ENCODE measurements around the gene BGN. TPM values are rescaled to one million over a fixed set of nuclear protein-coding genes. Genes with fewer than 3 reads are reported as not detected.

The BGN gene
- total RNA-seq, 3 donors from 2014 or later: 9.7 to 21.3 (median 11.0) TPM

- peaks cover 0 to 50% of the 10 kb centered on the region in 2 donors for H3K27me3 ChIP-seq
- no peak overlapping the region for H3K4me3 ChIP-seq
- H3K27ac ChIP-seq: no peak overlapping the region
- TF ChIP-seq POLR2AphosphoS5 (IDR thresholded peaks at IDR 0.05): no peak
- TF ChIP-seq POLR2A (IDR thresholded peaks at IDR 0.05): no peak
- TF ChIP-seq, protein P1, sequence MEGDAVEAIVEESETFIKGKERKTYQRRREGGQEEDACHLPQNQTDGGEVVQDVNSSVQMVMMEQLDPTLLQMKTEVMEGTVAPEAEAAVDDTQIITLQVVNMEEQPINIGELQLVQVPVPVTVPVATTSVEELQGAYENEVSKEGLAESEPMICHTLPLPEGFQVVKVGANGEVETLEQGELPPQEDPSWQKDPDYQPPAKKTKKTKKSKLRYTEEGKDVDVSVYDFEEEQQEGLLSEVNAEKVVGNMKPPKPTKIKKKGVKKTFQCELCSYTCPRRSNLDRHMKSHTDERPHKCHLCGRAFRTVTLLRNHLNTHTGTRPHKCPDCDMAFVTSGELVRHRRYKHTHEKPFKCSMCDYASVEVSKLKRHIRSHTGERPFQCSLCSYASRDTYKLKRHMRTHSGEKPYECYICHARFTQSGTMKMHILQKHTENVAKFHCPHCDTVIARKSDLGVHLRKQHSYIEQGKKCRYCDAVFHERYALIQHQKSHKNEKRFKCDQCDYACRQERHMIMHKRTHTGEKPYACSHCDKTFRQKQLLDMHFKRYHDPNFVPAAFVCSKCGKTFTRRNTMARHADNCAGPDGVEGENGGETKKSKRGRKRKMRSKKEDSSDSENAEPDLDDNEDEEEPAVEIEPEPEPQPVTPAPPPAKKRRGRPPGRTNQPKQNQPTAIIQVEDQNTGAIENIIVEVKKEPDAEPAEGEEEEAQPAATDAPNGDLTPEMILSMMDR (IDR thresholded peaks at IDR 0.05): peak in 2 of 3 donors; percentile 19 to 24
- no peak for DNase-seq (ENCODE audit: low spot score in 2 of 2)
- H3K4me1 ChIP-seq: no peaks in the 10 kb centered on the region
- intact Hi-C loops (cut with DNase I; ENCODE audit: low total_unique reads): loop anchor here (5.0 kb wide), 1 partner anchor 839 kb away; no protein-coding TSS in a partner anchor
- H3K9me3 ChIP-seq: no peaks in the 10 kb centered on the region
- no peaks in the 10 kb centered on the region for H3K36me3 ChIP-seq
Observed at GRCh38 chrX:153460826-153461225, 34.0 kb upstream of the BGN start.

DNA sequence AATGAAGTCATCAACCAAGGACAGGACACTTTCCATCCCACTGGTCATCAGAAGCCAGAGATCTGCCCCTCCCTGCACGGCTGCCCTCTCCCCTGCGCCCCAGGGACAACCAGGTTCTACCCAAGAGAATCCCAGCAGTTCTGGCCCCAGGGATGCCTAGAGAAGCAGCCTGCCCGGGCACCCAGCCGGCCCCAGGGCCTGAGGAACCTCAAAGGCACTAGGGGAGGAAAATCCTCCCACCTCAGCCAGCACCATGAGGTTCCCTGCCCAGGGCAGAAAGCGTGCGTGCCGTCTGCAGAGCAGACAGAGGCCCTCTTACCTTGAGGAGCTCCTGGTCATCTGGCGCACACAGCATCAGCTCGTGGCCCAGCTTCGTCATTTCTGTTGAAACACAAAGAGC is 32.5 kb upstream of the BGN start:
- intact Hi-C loops (cut with DNase I; ENCODE audit: low total_unique reads): loop anchor here (5.0 kb wide), 1 partner anchor 840 kb away; no protein-coding TSS in a partner anchor
- no peaks in the 10 kb centered on the region for H3K4me1 ChIP-seq
- TF ChIP-seq POLR2AphosphoS5 (IDR thresholded peaks at IDR 0.05): no peak
- TF ChIP-seq, protein P1 (IDR thresholded peaks at IDR 0.05): no peak
- no peak for TF ChIP-seq POLR2A (IDR thresholded peaks at IDR 0.05)
- H3K4me3 ChIP-seq: no peak overlapping the region
- H3K27me3 ChIP-seq: peaks cover 0 to 49% of the 10 kb centered on the region in 2 donors
- no peaks in the 10 kb centered on the region for H3K36me3 ChIP-seq
- no peak overlapping the region for H3K27ac ChIP-seq
- no peak for DNase-seq (ENCODE audit: low spot score in 2 of 2)
- no peaks in the 10 kb centered on the region for H3K9me3 ChIP-seq

DNA sequence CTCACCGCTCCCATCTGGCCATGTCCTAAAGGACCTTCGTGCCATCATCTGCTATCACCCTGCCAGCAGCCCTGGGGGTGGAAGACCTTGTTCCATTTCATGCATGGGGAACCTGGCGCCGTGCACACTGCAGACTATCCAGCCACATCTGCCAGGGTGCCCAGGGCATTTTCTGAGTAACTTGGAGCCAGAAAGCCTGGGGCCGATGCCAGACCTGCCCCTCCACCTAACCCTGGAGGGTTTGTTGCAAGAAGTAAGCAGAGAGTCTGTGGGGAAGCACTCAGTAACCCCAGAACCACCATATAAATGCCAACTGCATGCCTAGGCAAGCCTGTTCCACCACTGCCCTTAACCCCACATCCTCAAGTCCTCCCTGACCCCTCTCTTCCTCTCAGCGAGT is 31.7 kb upstream of the BGN start:
- intact Hi-C loops (cut with DNase I; ENCODE audit: low total_unique reads): loop anchor here (5.0 kb wide), 1 partner anchor 841 kb away; no protein-coding TSS in a partner anchor
- H3K36me3 ChIP-seq: no peaks in the 10 kb centered on the region
- TF ChIP-seq, protein P1 (IDR thresholded peaks at IDR 0.05): no peak
- no peak for TF ChIP-seq POLR2AphosphoS5 (IDR thresholded peaks at IDR 0.05)
- H3K27me3 ChIP-seq: peaks cover 0 to 48% of the 10 kb centered on the region in 2 donors
- no peak for DNase-seq (ENCODE audit: low spot score in 2 of 2)
- H3K4me3 ChIP-seq: no peak overlapping the region
- no peaks in the 10 kb centered on the region for H3K4me1 ChIP-seq
- H3K9me3 ChIP-seq: no peaks in the 10 kb centered on the region
- H3K27ac ChIP-seq: no peak overlapping the region

GRCh38 chrX:153463556-153463955 is 31.2 kb upstream of the BGN start:
- Histone ChIP-seq H3K27me3 (peaks cover 0 to 52% of the 10 kb centered on the region in 2 donors), H3K9me3 (no peaks in the 10 kb centered on the region), H3K4me1 (no peaks in the 10 kb centered on the region), H3K4me3 (no peak overlapping the region), H3K36me3 (no peaks in the 10 kb centered on the region), H3K27ac (no peak overlapping the region)
- TF ChIP-seq, protein P1 (IDR thresholded peaks at IDR 0.05): no peak
- no peak for TF ChIP-seq POLR2AphosphoS5 (IDR thresholded peaks at IDR 0.05)
- TF ChIP-seq POLR2A (IDR thresholded peaks at IDR 0.05): no peak
- DNase-seq (ENCODE audit: low spot score in 2 of 2): no peak
- intact Hi-C loops (cut with DNase I; ENCODE audit: low total_unique reads): loop anchor here (5.0 kb wide), 1 partner anchor 841 kb away; no protein-coding TSS in a partner anchor

GRCh38 chrX:153464116-153464515 is 30.7 kb upstream of the BGN start:
- peaks cover 0 to 50% of the 10 kb centered on the region in 2 donors for H3K27me3 ChIP-seq
- H3K4me1 ChIP-seq: no peaks in the 10 kb centered on the region
- no peak overlapping the region for H3K4me3 ChIP-seq
- TF ChIP-seq, protein P1 (IDR thresholded peaks at IDR 0.05): no peak
- no peak for TF ChIP-seq POLR2AphosphoS5 (IDR thresholded peaks at IDR 0.05)
- no peak for TF ChIP-seq POLR2A (IDR thresholded peaks at IDR 0.05)
- intact Hi-C loops (cut with DNase I; ENCODE audit: low total_unique reads): loop anchor here (5.0 kb wide), 1 partner anchor 842 kb away; no protein-coding TSS in a partner anchor
- DNase-seq (ENCODE audit: low spot score in 2 of 2): no peak
- no peaks in the 10 kb centered on the region for H3K9me3 ChIP-seq
- no peaks in the 10 kb centered on the region for H3K36me3 ChIP-seq
- no peak overlapping the region for H3K27ac ChIP-seq
